G401 (cell line): ENCODE data around the gene PPIL4. TPM values are rescaled to one million over a fixed set of nuclear protein-coding genes. Genes with fewer than 3 reads are reported as not detected.
"Not testable (repeated sequence)": the region's sequence is repeated elsewhere in the genome, so short reads cannot be mapped to it uniquely, and the experiment has no call there.

ENCODE experiments used
- DNase-seq: peaks from one replicate; pipeline ENCODE4 v3.0.0-alpha.2; 2015; ENCODE audit warnings: low spot score
- in situ Hi-C: cut with HindIII; loops from 2 replicates; pipeline ENCODE4 v1.10.0; 2016; ENCODE audit warnings: low sequenced_read_pairs, mixed read lengths
- total RNA-seq: library from RNA; depleted of rRNA; stranded (reverse); fragments of >200 nt; shearing (Covaris generic); gene quantifications from 2 replicates; pipeline ENCODE4 v1.2.3, GENCODE V29; 2014; rRNA removed

PPIL4 gene
- total RNA-seq, 1 experiment from 2014 or later, result 55.0 TPM

DNA sequence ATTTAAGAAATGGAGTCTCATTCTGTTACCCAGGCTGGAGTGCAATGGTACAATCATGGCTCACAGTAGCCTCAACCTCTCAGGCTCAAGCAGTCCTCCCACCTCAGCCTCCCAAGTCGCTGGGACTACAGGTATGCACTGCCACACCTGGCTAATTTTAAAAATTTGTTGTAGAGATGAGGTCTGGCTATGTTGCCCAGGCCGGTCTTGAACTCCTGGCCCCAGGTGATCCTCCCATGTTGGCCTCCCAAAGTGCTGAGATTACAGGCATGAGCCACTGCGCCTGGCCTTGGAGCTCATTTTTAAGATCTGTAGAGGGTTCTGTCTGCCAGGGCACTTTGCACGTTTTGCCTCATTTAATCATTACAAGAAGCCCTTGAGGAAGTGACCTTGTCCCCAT, 78.6 kb downstream of the PPIL4 start:
- DNase-seq, result no peak
- in situ Hi-C loops, result no loop called here

- in situ Hi-C loops, result no loop called here
- no peak for DNase-seq
Observed at GRCh38 chr6:149464411-149464810, 81.4 kb downstream of the PPIL4 start.

DNA sequence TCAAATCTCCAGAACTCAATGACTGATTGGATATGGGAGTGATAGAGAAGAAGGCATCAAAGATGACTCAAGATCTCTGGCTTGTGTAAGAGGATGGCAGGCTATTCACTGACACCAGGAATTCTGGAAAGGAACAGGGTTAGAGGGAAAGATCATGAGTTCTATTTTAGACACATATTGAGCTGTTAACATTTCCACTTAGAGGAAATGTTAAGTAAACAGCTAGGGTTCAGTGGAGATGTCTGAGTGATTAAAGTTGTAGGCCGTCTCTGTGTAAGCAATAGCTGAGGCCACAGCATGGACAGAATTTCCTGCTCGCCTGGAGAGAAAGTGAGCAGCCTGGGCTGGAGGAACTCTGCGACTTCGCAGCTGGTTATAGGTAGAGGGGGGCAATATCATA, 82.1 kb downstream of the PPIL4 start:
- no peak for DNase-seq
- in situ Hi-C loops, result no loop called here

DNA sequence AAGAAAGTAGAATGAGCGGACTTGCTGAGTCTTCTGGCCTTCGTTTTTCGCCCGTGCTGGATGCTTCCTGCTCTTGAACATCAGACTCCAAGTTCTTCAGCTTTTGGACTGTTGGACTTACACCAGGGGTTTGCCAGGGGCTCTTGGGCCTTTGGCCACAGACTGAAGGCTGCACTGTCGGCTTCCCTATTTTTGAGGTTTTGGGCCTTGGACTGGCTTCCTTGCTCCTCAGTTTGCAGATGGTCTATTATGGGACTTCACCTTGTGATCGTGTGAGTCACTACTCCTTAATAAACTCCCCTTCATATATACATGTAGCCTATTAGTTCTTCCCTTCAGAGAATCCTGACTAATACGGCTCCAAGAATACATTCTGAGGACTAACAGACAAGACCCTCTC, 83.1 kb downstream of the PPIL4 start:
- DNase-seq, in situ Hi-C loops: not testable (repeated sequence)

- in situ Hi-C loops, result no loop called here
Observed at GRCh38 chr6:149461670-149462069, 84.2 kb downstream of the PPIL4 start.

DNA sequence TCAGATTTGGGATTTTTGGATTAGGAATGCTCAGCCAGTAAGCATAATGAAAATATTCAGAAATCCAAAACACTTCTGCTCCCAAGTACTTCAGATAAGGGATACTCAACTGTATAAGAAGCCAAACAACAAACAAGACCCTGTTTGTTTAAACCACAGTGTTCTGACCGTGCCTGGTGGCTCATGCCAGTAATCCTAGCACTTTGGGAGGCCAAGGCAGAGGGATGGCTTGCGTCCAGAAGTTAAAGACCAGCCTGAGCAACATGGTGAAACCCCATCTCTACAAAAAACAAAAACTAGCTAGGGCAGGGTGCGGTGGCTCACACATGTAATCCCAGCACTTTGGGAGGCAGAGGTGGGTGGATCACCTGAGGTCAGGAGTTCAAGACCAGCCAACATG, 85.6 kb downstream of the PPIL4 start:
- in situ Hi-C loops, DNase-seq: not testable (repeated sequence)

More at GRCh38 chr6:149461670-149462069, 84.2 kb downstream of the PPIL4 start:
- no peak for DNase-seq

DNA sequence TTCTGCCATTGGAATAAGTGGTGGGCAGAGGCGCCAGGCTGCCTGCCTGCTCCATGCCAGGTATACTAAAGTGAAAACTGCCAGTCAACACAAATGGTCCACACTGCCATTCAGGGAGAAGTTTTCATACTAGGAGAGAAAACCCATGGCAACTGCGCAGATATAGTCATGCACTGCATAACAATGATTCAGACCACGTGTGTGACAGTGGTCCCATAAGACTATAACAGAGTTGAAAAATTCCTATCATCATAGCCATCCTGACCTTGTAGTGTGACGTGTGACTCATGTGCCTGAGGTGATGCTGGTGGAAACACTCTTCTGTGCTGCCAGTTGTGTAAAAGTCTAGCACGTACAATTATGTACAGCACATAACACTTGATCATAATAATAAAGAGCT, 86.1 kb downstream of the PPIL4 start:
- in situ Hi-C loops, result no loop called here
- no peak for DNase-seq

- no peak for DNase-seq
- in situ Hi-C loops, result no loop called here
Observed at GRCh38 chr6:149458806-149459205, 87.0 kb downstream of the PPIL4 start.

DNA sequence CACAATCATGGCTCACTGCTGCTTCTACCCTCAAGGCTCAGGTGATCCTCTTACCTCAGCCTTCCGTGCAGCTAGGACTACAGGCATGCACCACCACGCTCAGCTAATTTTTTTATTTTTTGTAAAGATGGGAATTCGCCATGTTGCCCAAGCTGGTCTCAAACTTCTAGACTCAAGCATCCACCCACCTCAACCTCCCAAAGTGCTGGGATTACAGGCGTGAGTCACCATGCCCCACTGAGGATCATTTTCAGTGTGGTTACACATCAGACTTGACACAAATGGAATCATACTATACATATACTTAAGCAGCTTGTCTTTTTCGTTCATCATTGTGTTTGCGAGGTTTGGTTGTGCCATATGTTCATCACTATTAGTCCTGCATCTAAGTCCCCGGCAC, 87.6 kb downstream of the PPIL4 start:
- no peak for DNase-seq
- in situ Hi-C loops, result no loop called here

DNA sequence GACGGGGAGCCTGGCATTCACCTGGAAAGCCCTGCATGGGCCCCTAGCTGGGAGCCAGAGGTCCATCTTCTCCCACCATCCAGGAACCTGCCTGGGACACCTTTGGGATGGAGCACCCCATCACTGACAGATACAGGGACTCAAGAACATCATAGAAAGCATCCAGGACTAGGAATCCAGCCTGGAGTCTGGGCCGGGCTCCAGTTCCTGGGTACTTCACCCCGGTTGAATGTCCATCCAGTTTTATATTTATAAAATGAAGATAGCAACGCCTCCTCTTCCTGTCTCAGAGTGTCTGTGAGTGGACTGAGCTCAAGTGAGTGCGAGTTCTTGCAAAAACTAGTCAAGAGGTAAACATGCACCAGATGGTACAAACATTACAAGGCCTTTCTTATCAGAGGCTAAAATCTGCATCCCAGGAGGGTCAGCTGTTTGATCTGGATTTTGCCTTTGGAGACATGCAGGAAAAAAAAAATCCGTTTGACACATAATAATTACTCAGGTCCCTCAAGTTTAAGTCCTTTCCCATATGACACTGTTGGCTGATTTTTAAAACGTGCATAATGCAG, 88.4 kb downstream of the PPIL4 start:
- in situ Hi-C loops, result no loop called here
- no peak for DNase-seq

DNA sequence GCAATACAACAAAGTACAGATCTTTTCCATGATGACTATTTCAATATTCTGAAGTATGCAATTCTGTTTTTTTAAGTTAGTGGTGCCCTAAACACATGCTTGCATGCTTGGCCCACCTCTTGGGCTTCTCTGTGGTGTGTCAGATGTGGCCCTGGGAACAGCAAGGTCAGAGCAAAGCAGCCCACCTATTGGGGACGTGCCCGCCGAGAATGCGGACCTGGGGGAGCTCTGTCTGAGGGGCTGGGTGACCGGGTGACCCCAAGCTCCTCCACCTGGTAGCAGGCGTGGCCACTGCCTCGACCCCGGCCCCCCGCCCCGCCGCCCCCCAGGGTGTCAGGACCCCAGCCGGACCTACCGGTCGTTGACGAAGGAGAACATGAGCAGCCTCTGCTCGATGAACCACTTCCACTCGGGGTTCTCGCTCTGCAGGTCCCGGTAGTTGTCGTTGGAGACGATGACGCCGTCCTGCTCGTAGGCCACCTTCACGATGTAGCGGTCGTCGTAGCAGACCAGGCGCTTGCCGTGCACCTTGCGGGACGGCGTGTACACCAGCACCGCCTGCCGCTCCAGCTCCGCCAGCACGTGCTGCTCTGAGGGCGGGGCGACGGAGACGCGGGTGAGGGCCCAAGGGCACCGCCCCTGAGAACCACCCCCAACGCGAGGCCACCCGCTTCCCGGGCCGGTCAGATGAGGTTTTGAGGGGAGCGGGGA, 89.4 kb downstream of the PPIL4 start:
- no peak for DNase-seq
- in situ Hi-C loops, result no loop called here

DNA sequence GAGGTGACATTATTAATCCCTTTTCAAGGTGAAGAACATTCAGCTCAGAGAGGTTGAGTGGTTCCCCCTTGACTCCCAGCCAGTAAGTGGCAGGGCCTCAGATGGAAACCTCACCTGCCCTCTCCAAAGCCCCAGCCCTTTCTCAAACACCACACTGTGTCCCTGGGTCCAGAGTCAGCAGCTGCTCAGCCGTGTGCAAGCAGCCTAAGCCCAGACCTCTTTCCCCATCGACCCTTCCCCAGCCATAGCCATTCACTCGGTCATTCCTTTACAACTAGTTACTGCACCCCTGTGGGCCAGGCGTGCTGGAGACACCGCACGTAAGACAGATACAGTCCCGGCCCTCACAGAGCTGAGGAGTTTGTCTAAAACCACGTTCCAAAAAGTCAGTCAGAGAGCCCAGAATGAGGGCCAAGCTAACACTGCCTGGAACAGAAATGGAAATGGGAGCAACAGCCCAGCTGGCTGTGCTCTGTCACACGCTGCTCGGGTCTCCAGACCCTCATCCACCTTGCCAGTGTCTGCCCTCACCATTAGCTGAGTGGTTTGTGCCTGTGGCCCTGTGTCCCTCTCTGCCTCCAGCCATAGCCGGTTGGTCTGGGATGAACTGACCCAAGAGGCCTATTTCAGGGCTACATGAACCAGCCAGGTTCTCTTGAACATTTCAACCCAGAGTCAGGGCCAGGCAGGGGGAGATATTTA, 90.7 kb downstream of the PPIL4 start:
- in situ Hi-C loops, result no loop called here
- DNase-seq, result no peak

Other genes with a start within 250 kb of the PPIL4 start
- 38.0 and 52.0 TPM in 2 replicates for gene TAB2, start 228.3 kb downstream of the PPIL4 start, total RNA-seq
- gene SUMO4, start 145.8 kb downstream of the PPIL4 start, total RNA-seq, result not detected in 2 replicates
- not detected in 2 replicates for gene ZC3H12D, start 61.0 kb downstream of the PPIL4 start, total RNA-seq
- gene GINM1, start 20.3 kb upstream of the PPIL4 start, total RNA-seq, result 28.2 and 28.7 TPM in 2 replicates
- gene KATNA1, start 102.7 kb upstream of the PPIL4 start, total RNA-seq, result 12.7 and 23.8 TPM in 2 replicates
- gene LATS1, start 172.1 kb upstream of the PPIL4 start, total RNA-seq, result 4.7 and 8.6 TPM in 2 replicates
- gene NUP43, start 200.5 kb upstream of the PPIL4 start, total RNA-seq, result 30.5 and 33.8 TPM in 2 replicates
- gene PCMT1, start 203.7 kb upstream of the PPIL4 start, total RNA-seq, result 188 and 195 TPM in 2 replicates